Uterus (tissue), 2 donors: ENCODE data around the gene CAMK1D.

Source experiments
- CTCF ChIP-seq, 4 experiments: fragments of 200-600 bp in 2 of 4; fragments of 450-650 bp in 2 of 4; sonication (generic) in 2 of 4; IDR thresholded peaks; one replicate each; pipeline ENCODE4 v1.5.1; 2016 to 2019; ENCODE audit warnings: antibody characterized with exemption in 4 of 4, mild to moderate bottlenecking in 2 of 4, moderate library complexity in 1 of 4
- POLR2A ChIP-seq, 2 donors: fragments of 450-650 bp; IDR thresholded peaks; one replicate each; pipeline ENCODE4 v1.6.1; 2016; ENCODE audit warnings: antibody characterized with exemption in 2 of 2, mild to moderate bottlenecking in 1 of 2, moderate library complexity in 1 of 2

GRCh38 chr10:12489357-12489756, 140.0 kb downstream of the CAMK1D start:
- TF ChIP-seq POLR2A (IDR thresholded peaks at IDR 0.05) (no peak), CTCF (IDR thresholded peaks at IDR 0.05) (no peak)
